SK-N-SH (cell line): ENCODE results near the gene CD200. TPM values are rescaled to one million over a fixed set of nuclear protein-coding genes. Genes with fewer than 3 reads are reported as not detected.

Experiments
- CTCF ChIA-PET: fragments of 300-600, 350-600 bp; formaldehyde crosslinking; extraction: SDS; loops from one replicate; lab custom pipeline; 2021; lab: Yijun Ruan, JAX
- POLR2A ChIA-PET: fragments of 350-600 bp; sonication (Branson Sonifier 250); formaldehyde crosslinking; extraction: SDS; loops from one replicate; lab custom pipeline; 2020; ENCODE audit warnings: antibody characterized with exemption, inconsistent platforms; lab: Yijun Ruan, JAX
- DNase-seq: peaks from one replicate; pipeline ENCODE4 v3.0.0; 2012
- H2AFZ ChIP-seq: fragments of 200-600 bp; sonication (generic); 2 replicates; pipeline ENCODE4 v1.8.1; 2016; ENCODE audit warnings: antibody characterized with exemption, mild to moderate bottlenecking, low read depth
- H3F3A ChIP-seq: fragments of 200-600 bp; sonication (generic); replicated peaks from 2 replicates; pipeline ENCODE3; 2016; ENCODE audit warnings: antibody characterized with exemption, mild to moderate bottlenecking; ENCODE audit not compliant: insufficient read depth
- H3K27ac ChIP-seq, 2 experiments: fragments of 200-500 bp in 1 of 2; fragments of 200-600 bp in 1 of 2; sonication (Bioruptor generic) in 1 of 2; sonication (generic), shearing (Covaris generic) in 1 of 2; 2 replicates each; pipeline versions ENCODE4 v1.5.1 to v1.6.1; 2014 to 2016; ENCODE audit warnings: low read depth in 2 of 2, inconsistent platforms in 1 of 2, low read length in 1 of 2, mild to moderate bottlenecking in 1 of 2, mixed read lengths in 1 of 2
- H3K27me3 ChIP-seq: fragments of 200-600 bp; sonication (generic), shearing (Covaris generic); 2 replicates; pipeline ENCODE4 v1.6.1; 2016; ENCODE audit warnings: mixed run types; ENCODE audit not compliant: insufficient read depth
- H3K36me3 ChIP-seq, 2 experiments: fragments of 200-500 bp in 1 of 2; fragments of 200-600 bp in 1 of 2; sonication (Bioruptor generic) in 1 of 2; sonication (generic) in 1 of 2; replicated peaks in 1 of 2; 2 replicates each; pipeline versions ENCODE3 to v1.5.1; 2014 to 2016; ENCODE audit warnings: low read length in 1 of 2, mild to moderate bottlenecking in 1 of 2; ENCODE audit not compliant: insufficient read depth in 2 of 2, control insufficient read depth in 1 of 2
- H3K4me1 ChIP-seq, 2 experiments: fragments of 200-500 bp in 1 of 2; fragments of 200-600 bp in 1 of 2; sonication (Bioruptor generic) in 1 of 2; sonication (generic), shearing (Covaris generic) in 1 of 2; 2 replicates each; pipeline versions ENCODE4 v1.5.1 to v1.6.1; 2014 to 2016; ENCODE audit warnings: low read depth in 1 of 2, low read length in 1 of 2, mixed run types in 1 of 2; ENCODE audit not compliant: insufficient read depth in 2 of 2, control insufficient read depth in 1 of 2
- H3K4me2 ChIP-seq: fragments of 200-600 bp; sonication (generic), shearing (Covaris generic); 2 replicates; pipeline ENCODE4 v1.6.1; 2017; ENCODE audit warnings: mixed run types
- H3K4me3 ChIP-seq, 2 experiments: fragments of 200-500 bp in 1 of 2; fragments of 200-600 bp in 1 of 2; sonication (Bioruptor generic) in 1 of 2; sonication (generic), shearing (Covaris generic) in 1 of 2; 2 replicates each; pipeline versions ENCODE4 v1.5.1 to v1.8.1; 2014 to 2016; ENCODE audit warnings: low read depth in 2 of 2, inconsistent platforms in 1 of 2, low read length in 1 of 2, mild to moderate bottlenecking in 1 of 2, mixed read lengths in 1 of 2, moderate library complexity in 1 of 2
- H3K79me2 ChIP-seq: fragments of 200-600 bp; sonication (generic); 2 replicates; pipeline ENCODE4 v1.8.1; 2017; ENCODE audit warnings: mild to moderate bottlenecking; ENCODE audit not compliant: insufficient read depth
- H3K9ac ChIP-seq: fragments of 200-600 bp; sonication (generic); 2 replicates; pipeline ENCODE4 v1.6.1; 2017; ENCODE audit warnings: mixed run types
- H3K9me2 ChIP-seq: fragments of 200-600 bp; sonication (generic); 2 replicates; pipeline ENCODE4 v1.6.1; 2017; ENCODE audit warnings: mixed run types
- H3K9me3 ChIP-seq: fragments of 200-600 bp; sonication (generic); 2 replicates; pipeline ENCODE4 v1.6.1; 2017; ENCODE audit warnings: mixed run types, mild to moderate bottlenecking, moderate library complexity
- H4K20me1 ChIP-seq: fragments of 200-600 bp; sonication (generic); 2 replicates; pipeline ENCODE4 v1.6.1; 2017; ENCODE audit warnings: mild to moderate bottlenecking, mixed run types; ENCODE audit not compliant: insufficient read depth
- CHD2 ChIP-seq: fragments of 150-350 bp; IDR thresholded peaks from 2 replicates; pipeline ENCODE4 v1.6.1; 2018; ENCODE audit warnings: low read length; ENCODE audit not compliant: partially characterized antibody
- EZH2phosphoT487 ChIP-seq: fragments of 200-600 bp; sonication (generic); IDR thresholded peaks from 2 replicates; pipeline ENCODE4 v1.6.1; 2017; ENCODE audit warnings: low read depth, mixed run types, mild to moderate bottlenecking, antibody characterized with exemption, moderate library complexity, borderline replicate concordance
- FOXM1 ChIP-seq: IDR thresholded peaks from 2 replicates; pipeline ENCODE4 v1.4.0; 2012; ENCODE audit warnings: low read depth, mild to moderate bottlenecking
- GATA2 ChIP-seq: sonication (generic); formaldehyde crosslinking; IDR thresholded peaks from 2 replicates; pipeline ENCODE4 v1.5.0; 2020; ENCODE audit warnings: mild to moderate bottlenecking, missing genetic modification reagents
- NFIC ChIP-seq: IDR thresholded peaks from 2 replicates; pipeline ENCODE4 v1.4.0; 2012; ENCODE audit warnings: borderline replicate concordance
- RFX5 ChIP-seq: IDR thresholded peaks from 2 replicates; pipeline ENCODE4 v1.6.1; 2012; ENCODE audit warnings: mild to moderate bottlenecking, improper control_type of control experiment, low read length
- SIN3A ChIP-seq: IDR thresholded peaks from 2 replicates; pipeline ENCODE4 v1.6.1; 2012; ENCODE audit warnings: low read depth, mild to moderate bottlenecking, low read length, moderate library complexity, borderline replicate concordance
- SMC3 ChIP-seq: IDR thresholded peaks from 2 replicates; pipeline ENCODE4 v1.6.1; 2012; ENCODE audit warnings: low read depth, low read length, improper control_type of control experiment
- TCF12 ChIP-seq: IDR thresholded peaks from 2 replicates; pipeline ENCODE4 v1.4.0; 2012
- USF2 ChIP-seq: fragments of 150-350 bp; IDR thresholded peaks from 2 replicates; pipeline ENCODE4 v1.6.1; 2017; ENCODE audit warnings: antibody characterized with exemption, low read length, low read depth, borderline replicate concordance
- YY1 ChIP-seq: IDR thresholded peaks from 2 replicates; pipeline ENCODE4 v1.4.0; 2012; ENCODE audit warnings: low read depth, mild to moderate bottlenecking
- WGBS: methylation state at CpG from one replicate; pipeline ENCODE4 v1.1.6; 2017; ENCODE audit warnings: low lambda C conversion rate; 5-methylcytosine and 5-hydroxymethylcytosine counted together
- polyA plus RNA-seq, 3 experiments: library from polyadenylated mRNA; depleted of rRNA; stranded (reverse); fragments of >200 nt; gene quantifications; 2 replicates each; pipeline ENCODE4 v1.2.3, GENCODE V29; 2012

The CD200 gene
- polyA plus RNA-seq, 1 of the 3 experiments (the other 2 are of a cell fraction) = 1.1 TPM

- no peak overlapping the region for H3K9ac ChIP-seq
- CTCF ChIA-PET = no interaction called here
- peaks cover 7% of the 10 kb centered on the region for H3F3A ChIP-seq
- no peaks in the 10 kb centered on the region for H3K9me3 ChIP-seq
- WGBS = 27% methylated on average over 3 of the region's 3 CpGs
- no peaks in the 10 kb centered on the region for H3K36me3 ChIP-seq
- H3K9me2 ChIP-seq = no peaks in the 10 kb centered on the region
- H3K79me2 ChIP-seq = no peaks in the 10 kb centered on the region
- DNase-seq = no peak
- H3K4me3 ChIP-seq = no peak overlapping the region
- POLR2A ChIA-PET = no interaction called here
- 0 out of 4 replicates have a peak, but pooled peaks cover 0 to 5% of the 10 kb centered on the region in 2 experiments for H3K4me1 ChIP-seq
- H2AFZ ChIP-seq = no peak overlapping the region
- no peaks in the 10 kb centered on the region for H4K20me1 ChIP-seq
- H3K27ac ChIP-seq = no peak overlapping the region
- no peaks in the 10 kb centered on the region for H3K27me3 ChIP-seq
- TF ChIP-seq GATA2 (no peak), FOXM1 (no peak), SMC3 (no peak), USF2 (no peak), TCF12 (no peak), SIN3A (no peak), YY1 (no peak)
- no peak overlapping the region for H3K4me2 ChIP-seq
Measured at GRCh38 chr3:112393360-112393728, 60.4 kb downstream of the CD200 start.

- Histone ChIP-seq H2AFZ (no peak overlapping the region), H3K9me3 (no peaks in the 10 kb centered on the region), H3F3A (peaks cover 7% of the 10 kb centered on the region), H3K4me3 (no peak overlapping the region), H3K36me3 (no peaks in the 10 kb centered on the region), H3K9me2 (no peaks in the 10 kb centered on the region), H3K27ac (no peak overlapping the region), H3K79me2 (no peaks in the 10 kb centered on the region), H3K4me1 (0 out of 4 replicates have a peak, but pooled peaks cover 0 to 5% of the 10 kb centered on the region in 2 experiments), H4K20me1 (no peaks in the 10 kb centered on the region), H3K9ac (no peak overlapping the region), H3K27me3 (no peaks in the 10 kb centered on the region), H3K4me2 (no peak overlapping the region)
- TF ChIP-seq SIN3A = no peak
- POLR2A ChIA-PET = no interaction called here
- DNase-seq = no peak
- CTCF ChIA-PET = no interaction called here
- 56% methylated on average over 4 of the region's 4 CpGs for WGBS
Measured at GRCh38 chr3:112394003-112394640, 61.2 kb downstream of the CD200 start.

- H2AFZ ChIP-seq = no peak overlapping the region; the same call in 1 of the 2 replicates
- no peaks in the 10 kb centered on the region for H3K79me2 ChIP-seq
- H3K36me3 ChIP-seq = no peaks in the 10 kb centered on the region
- H4K20me1 ChIP-seq = no peaks in the 10 kb centered on the region
- 55% methylated on average over 5 of the region's 5 CpGs for WGBS
- no peak for DNase-seq
- H3K9ac ChIP-seq = no peak overlapping the region
- H3K27me3 ChIP-seq = no peaks in the 10 kb centered on the region
- 0 out of 4 replicates have a peak, but pooled peaks cover 0 to 5% of the 10 kb centered on the region in 2 experiments for H3K4me1 ChIP-seq
- no peak overlapping the region for H3K27ac ChIP-seq
- H3F3A ChIP-seq = peaks cover 7% of the 10 kb centered on the region
- ChIA-PET POLR2A (interaction anchor here (0.6 kb wide), 1 partner anchor 397 kb away, joined by 3 read pairs; the partner anchor contains the start of gene TAGLN3), CTCF (no interaction called here)
- no peaks in the 10 kb centered on the region for H3K9me2 ChIP-seq
- H3K4me3 ChIP-seq = no peak overlapping the region
- no peak overlapping the region for H3K4me2 ChIP-seq
- H3K9me3 ChIP-seq = no peaks in the 10 kb centered on the region
- no peak for TF ChIP-seq NFIC
- no peak for TF ChIP-seq RFX5
- no peak for TF ChIP-seq EZH2phosphoT487
- TF ChIP-seq CHD2 = no peak
Measured at GRCh38 chr3:112395181-112395895, 62.4 kb downstream of the CD200 start.
